K562 (cell line): ENCODE measurements around the gene ARL17B. TPM values are rescaled to one million over a fixed set of nuclear protein-coding genes. Genes with fewer than 3 reads are reported as not detected.

Experiments used
- ASH1L ChIP-seq: fragments of 450-650 bp; IDR thresholded peaks from 2 replicates; pipeline ENCODE4 v1.6.1; 2018; ENCODE audit warnings: borderline replicate concordance, mild to moderate bottlenecking, low read depth; ENCODE audit not compliant: partially characterized antibody
- BCL6 ChIP-seq: fragments of 250-450 bp; sonication (Bioruptor Pico); IDR thresholded peaks from 2 replicates; pipeline ENCODE4 v1.4.0; 2020
- E2F6 ChIP-seq, 2 experiments: IDR thresholded peaks; 2 replicates each; pipeline ENCODE4 v1.6.1; 2011; ENCODE audit warnings: borderline replicate concordance in 1 of 2, control low read depth in 1 of 2, low read depth in 1 of 2, low read length in 1 of 2, mild to moderate bottlenecking in 1 of 2, mixed read lengths in 1 of 2, moderate library complexity in 1 of 2; ENCODE audit not compliant: insufficient read depth in 1 of 2, insufficient read length in 1 of 2, poor library complexity in 1 of 2, severe bottlenecking in 1 of 2; ENCODE audit errors: extremely low read depth in 1 of 2
- FIP1L1 ChIP-seq: fragments of 200-400 bp; formaldehyde crosslinking; IDR thresholded peaks from 2 replicates; pipeline ENCODE4 v1.6.1; 2018; ENCODE audit warnings: mild to moderate bottlenecking, low read depth, low read length; ENCODE audit not compliant: poor library complexity, severe bottlenecking
- GTF2E2 ChIP-seq: fragments of 200-800 bp; sonication (Bioruptor generic); IDR thresholded peaks from 2 replicates; pipeline ENCODE4 v1.6.1; 2016; ENCODE audit warnings: missing genetic modification characterization, missing compliant biosample characterization
- HIVEP1 ChIP-seq: fragments of 250-450 bp; sonication (Bioruptor Pico); IDR thresholded peaks from 2 replicates; pipeline ENCODE4 v1.4.0; 2020; ENCODE audit warnings: mild to moderate bottlenecking
- MAZ ChIP-seq, 2 experiments: fragments of 450-650 bp in 1 of 2; sonication (generic) in 1 of 2; formaldehyde crosslinking; IDR thresholded peaks in 1 of 2; conservative IDR thresholded peaks in 1 of 2; 2 replicates each; pipeline versions ENCODE4 v1.4.0 to v1.5.0; 2020; ENCODE audit warnings: mild to moderate bottlenecking in 1 of 2, missing genetic modification reagents in 1 of 2
- NFATC3 ChIP-seq: fragments of 450-650 bp; IDR thresholded peaks from 2 replicates; pipeline ENCODE4 v1.6.1; 2017; ENCODE audit warnings: mild to moderate bottlenecking
- NONO ChIP-seq, 2 experiments: fragments of 200-400 bp in 1 of 2; fragments of 450-650 bp in 1 of 2; formaldehyde crosslinking in 1 of 2; IDR thresholded peaks; 2 replicates each; pipeline ENCODE4 v1.6.1; 2017; ENCODE audit warnings: low read depth in 2 of 2, mild to moderate bottlenecking in 2 of 2, moderate library complexity in 2 of 2, low read length in 1 of 2
- NR2F6 ChIP-seq: fragments of 450-650 bp; formaldehyde crosslinking; IDR thresholded peaks from 2 replicates; pipeline ENCODE4 v1.4.0; 2020; ENCODE audit warnings: mild to moderate bottlenecking
- NRF1 ChIP-seq, 2 experiments: fragments of 450-650 bp; IDR thresholded peaks in 1 of 2; conservative IDR thresholded peaks in 1 of 2; 2 replicates each; pipeline ENCODE4 v1.6.1; 2014; ENCODE audit warnings: mild to moderate bottlenecking in 2 of 2
- RNF2 ChIP-seq: sonication (generic); IDR thresholded peaks from 2 replicates; pipeline ENCODE4 v1.6.1; 2016
- SMARCA5 ChIP-seq: fragments of 450-650 bp; IDR thresholded peaks from 2 replicates; pipeline ENCODE4 v1.6.1; 2016
- SMARCE1 ChIP-seq: fragments of 450-650 bp; IDR thresholded peaks from 2 replicates; pipeline ENCODE4 v1.7.1; 2016; ENCODE audit warnings: mild to moderate bottlenecking
- SREBF1 ChIP-seq: fragments of 150-350 bp; IDR thresholded peaks from 2 replicates; pipeline ENCODE4 v1.6.1; 2014; ENCODE audit warnings: antibody characterized with exemption, low read depth, low read length, borderline replicate concordance
- TAF1 ChIP-seq: IDR thresholded peaks from 2 replicates; pipeline ENCODE4 v1.6.1; 2011; ENCODE audit warnings: mild to moderate bottlenecking, low read length, moderate library complexity; ENCODE audit not compliant: insufficient read depth, control insufficient read depth, severe bottlenecking; ENCODE audit errors: extremely low read depth
- TBP ChIP-seq: optimal IDR thresholded peaks from 2 replicates; pipeline ENCODE3; 2011; ENCODE audit warnings: low read depth, low read length, improper control_type of control experiment
- TFAP4 ChIP-seq: sonication (generic); formaldehyde crosslinking; IDR thresholded peaks from 2 replicates; pipeline ENCODE4 v1.8.0; 2022; ENCODE audit warnings: missing genetic modification reagents, mild to moderate bottlenecking, moderate library complexity, borderline replicate concordance
- ZNF175 ChIP-seq: fragments of 200-800 bp; sonication (Bioruptor generic); IDR thresholded peaks from 2 replicates; pipeline ENCODE4 v1.6.1; 2016; ENCODE audit warnings: low read depth, mild to moderate bottlenecking, missing genetic modification characterization, missing compliant biosample characterization
- ZNF316 ChIP-seq: fragments of 450-650 bp; IDR thresholded peaks from 2 replicates; pipeline ENCODE4 v1.6.1; 2016
- polyA plus RNA-seq, 8 experiments: library from polyadenylated mRNA; depleted of rRNA in 4 of 8; stranded (reverse) in 5 of 8; unstranded in 3 of 8; fragments of >200 nt; fragmentation: Nextera tagmentation in 2 of 8; fragmentation: Illumina TruSeq in 1 of 8; extraction: Ambion mirVana in 2 of 8; extraction: Trizol in 1 of 8; gene quantifications; 2 replicates each; pipeline versions ENCODE4 v1.2.1 to v1.2.3, GENCODE V29; 2011 to 2014; ENCODE audit warnings: inconsistent platforms in 1 of 8, missing spikeins in 1 of 8
- total RNA-seq, 7 experiments: library from RNA; depleted of rRNA in 6 of 7; stranded (reverse); fragments of >200 nt in 6 of 7; fragmentation: Illumina TruSeq in 2 of 7; extraction: Trizol in 2 of 7; gene quantifications; 2 replicates each; pipeline versions ENCODE4 v1.2.1 to v1.2.3, GENCODE V29; 2011 to 2021; ENCODE audit warnings: low replicate concordance in 1 of 7

The ARL17B gene
- total and polyA plus RNA-seq, 9 of the 15 experiments (the other 6 are each of a cell fraction or from before 2014, with no cell fraction given): 4.0 to 24.2 (median 8.4) TPM

GRCh38 chr17:46266656-46267544, 94.7 kb downstream of the ARL17B start (continued):
- TF ChIP-seq NFATC3 (0 out of 2 replicates have a peak, but pooled peaks have one; percentile 48), FIP1L1 (peak; percentile 65), MAZ (CRISPR knock-in tag; conservative IDR thresholded peaks at IDR 0.05 in 1 of 2, IDR thresholded peaks at IDR 0.05 in 1 of 2) (peak; percentile 1 to 48; a peak in 2 of 4 replicates), NRF1 (conservative IDR thresholded peaks at IDR 0.05 in 1 of 2, IDR thresholded peaks at IDR 0.05 in 1 of 2) (peak; percentile 94), SMARCA5 (no peak), RNF2 (peak; percentile 25; the same call in 1 of the 2 replicates), E2F6 (IDR thresholded peaks at IDR 0.05; ENCODE audit: borderline replicate concordance in 1 of 2, extremely low read depth in 1 of 2, insufficient read depth in 1 of 2, insufficient read length in 1 of 2, low read depth in 1 of 2, low read length in 1 of 2, poor library complexity in 1 of 2, severe bottlenecking in 1 of 2) (peak; percentile 73 to 90), ZNF175 (CRISPR knock-in tag) (peak; percentile 97), TBP (peak; percentile 64), HIVEP1 (CRISPR knock-in tag) (peak; percentile 86; the same call in 1 of the 2 replicates), NR2F6 (peak; percentile 83; the same call in 1 of the 2 replicates), GTF2E2 (no peak), ZNF316 (peak; percentile 51; the same call in 1 of the 2 replicates), SMARCE1 (peak; percentile 31; the same call in 1 of the 2 replicates), SREBF1 (no peak), BCL6 (peak; percentile 73; the same call in 1 of the 2 replicates), NONO (IDR thresholded peaks at IDR 0.05; ENCODE audit: low read depth in 2 of 2, low read length in 1 of 2) (peak; percentile 56 to 57; a peak in 2 of 4 replicates), ASH1L (no peak), TFAP4 (CRISPR knock-in tag) (peak; percentile 23; the same call in 1 of the 2 replicates), TAF1 (peak; percentile 78)
